H9 (cell line): ENCODE results near the gene NDUFS3. TPM values are rescaled to one million over a fixed set of nuclear protein-coding genes. Genes with fewer than 3 reads are reported as not detected.

Experiments used
- DNase-seq: peaks from one replicate; pipeline ENCODE4 v3.0.0-alpha.2; 2017
- H2AFZ ChIP-seq: one replicate; pipeline ENCODE4 v1.6.1; 2013; ENCODE audit warnings: mild to moderate bottlenecking, low read length, control low read depth, moderate library complexity
- H2AK5ac ChIP-seq: 2 replicates; pipeline ENCODE4 v1.6.1; 2013; ENCODE audit warnings: low read length, control low read depth, mixed read lengths; ENCODE audit not compliant: insufficient read length
- H2BK120ac ChIP-seq: one replicate; pipeline ENCODE4 v1.6.1; 2013; ENCODE audit warnings: low read depth, mild to moderate bottlenecking, low read length, control low read depth, inconsistent platforms; ENCODE audit not compliant: poor library complexity, severe bottlenecking
- H2BK12ac ChIP-seq: 2 replicates; pipeline ENCODE4 v1.6.1; 2013; ENCODE audit warnings: low read length, control low read depth, mixed read lengths, low read depth; ENCODE audit not compliant: insufficient read length
- H2BK15ac ChIP-seq: 2 replicates; pipeline ENCODE4 v1.6.1; 2013; ENCODE audit warnings: low read depth, low read length, control low read depth
- H2BK20ac ChIP-seq: one replicate; pipeline ENCODE4 v1.6.1; 2013; ENCODE audit warnings: low read depth, mild to moderate bottlenecking, low read length, control low read depth, inconsistent platforms; ENCODE audit not compliant: poor library complexity, severe bottlenecking
- H2BK5ac ChIP-seq: 2 replicates; pipeline ENCODE4 v1.6.1; 2013; ENCODE audit warnings: low read length, control low read depth, mixed read lengths; ENCODE audit not compliant: insufficient read length
- H3K14ac ChIP-seq: 2 replicates; pipeline ENCODE4 v1.6.1; 2013; ENCODE audit warnings: low read length, control low read depth; ENCODE audit not compliant: insufficient read depth
- H3K18ac ChIP-seq: 2 replicates; pipeline ENCODE4 v1.6.1; 2013; ENCODE audit warnings: low read depth, mild to moderate bottlenecking, mixed read lengths, low read length, control low read depth; ENCODE audit not compliant: insufficient read length
- H3K23ac ChIP-seq: 2 replicates; pipeline ENCODE4 v1.6.1; 2013; ENCODE audit warnings: low read length, control low read depth, mixed read lengths, low read depth; ENCODE audit not compliant: insufficient read length
- H3K23me2 ChIP-seq: 2 replicates; pipeline ENCODE4 v1.6.1; 2013; ENCODE audit warnings: low read depth, mild to moderate bottlenecking, mixed read lengths, low read length, control low read depth; ENCODE audit not compliant: insufficient read length, poor library complexity, severe bottlenecking
- H3K27ac ChIP-seq: 2 replicates; pipeline ENCODE4 v1.5.1; 2013; ENCODE audit warnings: low read length, control low read depth, mixed read lengths, low read depth; ENCODE audit not compliant: insufficient read length
- H3K27me3 ChIP-seq: 2 replicates; pipeline ENCODE4 v1.6.1; 2013; ENCODE audit warnings: low read length, control low read depth, inconsistent platforms; ENCODE audit not compliant: insufficient read depth
- H3K4ac ChIP-seq: 2 replicates; pipeline ENCODE4 v1.6.1; 2013; ENCODE audit warnings: low read depth, mild to moderate bottlenecking, control low read depth, inconsistent platforms, low read length, moderate library complexity
- H3K4me1 ChIP-seq: 2 replicates; pipeline ENCODE4 v1.6.1; 2013; ENCODE audit warnings: low read length, control low read depth, inconsistent platforms; ENCODE audit not compliant: insufficient read depth
- H3K4me2 ChIP-seq: 2 replicates; pipeline ENCODE4 v1.6.1; 2013; ENCODE audit warnings: low read length, control low read depth, mixed read lengths; ENCODE audit not compliant: insufficient read length, insufficient read depth
- H3K56ac ChIP-seq: 2 replicates; pipeline ENCODE4 v1.6.1; 2013; ENCODE audit warnings: low read depth, mild to moderate bottlenecking, mixed read lengths, low read length, control low read depth; ENCODE audit not compliant: insufficient read length
- H3K79me1 ChIP-seq: 2 replicates; pipeline ENCODE4 v1.6.1; 2013; ENCODE audit warnings: low read depth, mild to moderate bottlenecking, moderate library complexity, low read length, control low read depth, inconsistent platforms; ENCODE audit not compliant: insufficient read depth, poor library complexity, severe bottlenecking
- H3K79me2 ChIP-seq: 2 replicates; pipeline ENCODE4 v1.6.1; 2013; ENCODE audit warnings: low read length, control low read depth, inconsistent platforms; ENCODE audit not compliant: insufficient read depth
- H3K9ac ChIP-seq: 2 replicates; pipeline ENCODE4 v1.6.1; 2013; ENCODE audit warnings: low read length, control low read depth, mixed read lengths; ENCODE audit not compliant: insufficient read length; ENCODE audit errors: extremely low read depth
- H3K9me3 ChIP-seq: one replicate; pipeline ENCODE4 v1.6.1; 2013; ENCODE audit warnings: low read depth, low read length, inconsistent platforms; ENCODE audit not compliant: control insufficient read depth
- H3T11ph ChIP-seq: one replicate; pipeline ENCODE4 v1.6.1; 2013; ENCODE audit warnings: mild to moderate bottlenecking, low read length, control low read depth, inconsistent platforms
- H4K20me1 ChIP-seq: one replicate; pipeline ENCODE4 v1.6.1; 2013; ENCODE audit not compliant: control insufficient read depth, insufficient read length, insufficient read depth
- H4K5ac ChIP-seq: 2 replicates; pipeline ENCODE4 v1.6.1; 2013; ENCODE audit warnings: low read depth, mild to moderate bottlenecking, mixed read lengths, low read length, control low read depth; ENCODE audit not compliant: insufficient read length
- H4K8ac ChIP-seq: replicated peaks from 2 replicates; pipeline ENCODE4 v1.6.1; 2013; ENCODE audit warnings: low read length, control low read depth, mixed read lengths, low read depth; ENCODE audit not compliant: insufficient read length
- H4K91ac ChIP-seq: 2 replicates; pipeline ENCODE4 v1.6.1; 2013; ENCODE audit warnings: low read depth, mild to moderate bottlenecking, moderate library complexity, mixed read lengths, low read length, control low read depth; ENCODE audit not compliant: insufficient read length
- H3K27ac Mint-ChIP-seq, 3 experiments: 2 replicates in 2 of 3; 3 replicates in 1 of 3; pipeline ENCODE4 v1.8.0; 2020 to 2021; ENCODE audit warnings: mixed read lengths in 3 of 3, mild to moderate bottlenecking in 1 of 3, moderate library complexity in 1 of 3
- H3K27me3 Mint-ChIP-seq: 2 replicates; pipeline ENCODE4 v1.8.0; 2021; ENCODE audit warnings: low read depth, mild to moderate bottlenecking, moderate library complexity, mixed read lengths
- H3K36me3 Mint-ChIP-seq, 3 experiments: 2 replicates in 2 of 3; 3 replicates in 1 of 3; pipeline ENCODE4 v1.8.0; 2020 to 2021; ENCODE audit warnings: low read depth in 3 of 3, mixed read lengths in 3 of 3; ENCODE audit not compliant: insufficient read depth in 1 of 3
- H3K4me1 Mint-ChIP-seq, 2 experiments: 2 replicates each; pipeline ENCODE4 v1.8.0; 2020; ENCODE audit warnings: mixed read lengths in 2 of 2
- H3K4me3 Mint-ChIP-seq, 2 experiments: 2 replicates in 1 of 2; 3 replicates in 1 of 2; pipeline ENCODE4 v1.8.0; 2020 to 2021; ENCODE audit warnings: mild to moderate bottlenecking in 2 of 2, mixed read lengths in 2 of 2, moderate library complexity in 1 of 2
- H3K9me3 Mint-ChIP-seq, 2 experiments: 2 replicates in 1 of 2; 3 replicates in 1 of 2; pipeline ENCODE4 v1.8.0; 2020; ENCODE audit warnings: mild to moderate bottlenecking in 2 of 2, mixed read lengths in 2 of 2, moderate library complexity in 1 of 2
- CTCF ChIP-seq: fragments of 200-600 bp; sonication (generic); conservative IDR thresholded peaks from 3 replicates; pipeline ENCODE4 v1.8.0; 2021; ENCODE audit warnings: antibody characterized with exemption, mild to moderate bottlenecking
- WGBS: extraction: QIAGEN DNeasy Blood & Tissue Kit; methylation state at CpG from one replicate; pipeline ENCODE4 v1.1.7; 2013; ENCODE audit warnings: missing lambda C conversion rate, low lambda C conversion rate, mixed read lengths; ENCODE audit not compliant: insufficient read length; ENCODE audit errors: extremely low coverage; 5-methylcytosine and 5-hydroxymethylcytosine counted together
- total RNA-seq: library from RNA; stranded (reverse); gene quantifications from 2 replicates; pipeline ENCODE4 v1.2.1, GENCODE V29; 2021

The NDUFS3 gene
- total RNA-seq, 1 experiment from 2014 or later: 144 TPM

GRCh38 chr11:47573321-47573720 is 5.6 kb upstream of the NDUFS3 start:
- Histone ChIP-seq H3T11ph (no peak overlapping the region), H3K14ac (no peak overlapping the region), H3K79me2 (no peaks in the 10 kb centered on the region; the same call in 1 of the 2 replicates), H3K4me1 (peaks cover 5% of the 10 kb centered on the region; the same call in 1 of the 2 replicates), H4K8ac (no peak overlapping the region), H2BK5ac (no peak overlapping the region), H2AFZ (no peak overlapping the region), H3K23ac (no peak overlapping the region), H4K5ac (no peak overlapping the region), H3K27ac (no peak overlapping the region), H4K91ac (no peak overlapping the region), H3K9me3 (no peaks in the 10 kb centered on the region), H3K4me2 (no peak overlapping the region), H3K18ac (no peak overlapping the region), H2BK12ac (no peak overlapping the region), H3K79me1 (peaks cover under 1% of the 10 kb centered on the region), H2BK15ac (no peak overlapping the region), H2BK20ac (no peak overlapping the region), H3K56ac (no peak overlapping the region), H3K4ac (no peak overlapping the region), H3K23me2 (no peaks in the 10 kb centered on the region), H4K20me1 (no peaks in the 10 kb centered on the region), H2BK120ac (no peak overlapping the region), H3K27me3 (no peaks in the 10 kb centered on the region), H3K9ac (no peak overlapping the region), H2AK5ac (no peak overlapping the region)
- Mint-ChIP-seq H3K9me3 (no peaks in the 10 kb centered on the region), H3K36me3 (peaks cover 21 to 85% (median 77%) of the 10 kb centered on the region in 3 experiments), H3K27me3 (no peaks in the 10 kb centered on the region), H3K4me3 (no peak overlapping the region), H3K27ac (no peak overlapping the region), H3K4me1 (peaks cover 10 to 13% of the 10 kb centered on the region in 2 experiments)
- no peak for TF ChIP-seq CTCF
- WGBS: no CpG with 5 or more reads among the region's 11 CpGs
- no peak for DNase-seq
